ENCODE measurements around the gene DNAI2.

The DNAI2 gene

DNA sequence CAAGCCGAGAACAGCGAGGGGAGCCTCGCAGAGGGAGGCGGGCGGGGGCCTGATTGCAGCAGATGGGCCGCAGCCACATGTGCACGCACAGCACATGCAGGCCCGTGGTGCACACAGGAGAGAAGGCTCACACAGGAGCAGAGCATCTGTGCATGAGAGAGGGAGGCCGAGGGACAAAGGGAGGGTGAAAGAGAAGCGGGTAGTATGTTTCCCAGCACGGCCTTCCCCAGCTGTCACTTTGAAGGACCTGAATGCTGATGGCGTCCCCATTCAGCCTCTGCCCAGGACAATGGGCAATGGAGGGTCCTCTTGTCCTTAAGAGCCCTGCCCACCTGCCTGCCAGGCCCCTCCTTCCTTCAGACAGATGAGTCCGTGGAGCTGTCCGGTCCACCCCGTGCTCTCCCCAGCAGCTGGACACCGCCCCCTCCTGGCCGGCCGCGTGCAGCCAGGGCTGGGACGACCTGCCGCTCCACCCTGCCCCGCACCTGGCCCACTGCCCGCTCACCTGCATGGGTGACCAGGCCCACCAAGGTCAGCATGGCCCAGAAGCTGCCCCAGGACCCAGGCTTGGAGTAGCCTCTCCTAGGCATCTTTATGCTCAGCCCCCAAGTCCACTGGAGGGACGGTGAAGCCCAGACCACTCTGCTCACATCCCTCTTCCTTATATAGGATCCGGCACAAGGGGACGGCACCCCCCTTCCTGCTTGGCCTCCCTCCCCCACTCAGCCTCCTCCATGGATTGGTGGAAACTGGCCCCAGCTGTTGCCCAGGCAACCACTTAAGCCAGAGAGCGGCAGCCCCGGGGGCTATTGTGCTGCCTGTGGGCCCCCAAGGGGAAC is 87.4 kb downstream of the DNAI2 start, which contains the start of gene BTBD17:
Gene BTBD17 (minus strand): TSS at position 639 of the 839 bp plus-strand sequence. CDS start 49 bp downstream, at position 590.
- peak; percentile 64 for DNase-seq (ENCODE audit: low spot score)

- DNase-seq (ENCODE audit: low spot score) = no peak
These were observed 88.0 kb downstream of the DNAI2 start for GRCh38 chr17:74362069-74362405.

DNA sequence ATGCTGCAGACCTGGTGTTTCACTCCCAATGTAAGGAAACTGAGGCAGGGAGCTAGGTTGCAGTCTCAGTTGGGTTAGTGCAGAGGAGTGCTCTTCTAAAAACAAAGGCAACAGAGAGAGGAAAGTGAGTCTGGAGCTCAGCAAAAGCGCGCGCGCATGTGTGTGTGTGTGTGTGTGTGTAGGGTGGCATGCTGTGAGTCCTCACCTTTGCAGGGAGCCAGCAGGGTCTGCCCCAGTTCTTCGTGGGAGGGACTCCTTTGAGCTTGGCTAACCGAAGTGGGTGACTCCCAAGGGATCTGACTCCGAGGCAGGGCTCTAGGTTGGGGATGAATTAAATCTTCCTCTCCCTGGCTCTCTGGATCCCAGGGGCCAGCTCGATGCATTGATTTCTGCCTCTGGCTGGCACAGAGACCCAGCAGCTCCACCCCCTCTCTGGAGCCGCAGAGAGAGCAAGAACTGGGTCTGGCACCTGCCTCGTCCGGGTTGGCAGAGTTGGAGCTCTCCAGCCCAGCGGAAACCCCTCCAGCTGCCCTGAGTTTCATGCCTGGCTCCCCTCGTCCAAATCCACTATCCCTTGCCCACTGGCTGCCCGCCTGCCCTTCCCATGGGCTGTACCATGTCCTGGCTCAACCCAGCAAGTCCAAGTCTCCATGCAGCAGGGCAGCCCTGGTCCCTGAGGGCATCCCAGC is 88.9 kb downstream of the DNAI2 start:
- no peak for DNase-seq (ENCODE audit: low spot score)

All from AG20443 (cell line).